Suppressor macrophage treated with lipopolysaccharide for 1 hour (primary cell): ENCODE data around the gene PHF13.

Experiments
- DNase-seq, 3 donors: peaks; one replicate each; pipeline ENCODE4 v3.0.0-alpha.2; 2020 to 2022

Gene PHF13

DNA sequence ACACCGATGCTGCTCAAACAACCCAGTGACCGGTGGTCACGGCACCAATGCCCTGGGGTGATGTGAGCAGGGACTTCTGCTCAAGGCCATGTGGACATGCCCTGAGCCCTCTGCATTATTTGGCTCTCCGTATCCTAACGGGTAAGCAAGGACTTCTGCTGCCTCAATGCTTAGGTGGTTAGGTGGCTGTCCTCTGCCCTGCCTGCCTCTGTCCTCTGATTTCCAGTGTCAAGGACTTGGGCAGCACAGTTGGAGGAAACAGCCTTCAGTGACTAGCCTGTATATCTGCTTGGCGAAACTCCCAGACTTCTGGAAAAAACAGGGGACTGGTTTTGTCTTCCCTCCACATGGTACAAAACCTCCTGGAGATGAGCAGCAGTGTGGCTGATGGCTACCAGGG lies 53.6 kb downstream of the PHF13 start:
- no peak for DNase-seq

DNA sequence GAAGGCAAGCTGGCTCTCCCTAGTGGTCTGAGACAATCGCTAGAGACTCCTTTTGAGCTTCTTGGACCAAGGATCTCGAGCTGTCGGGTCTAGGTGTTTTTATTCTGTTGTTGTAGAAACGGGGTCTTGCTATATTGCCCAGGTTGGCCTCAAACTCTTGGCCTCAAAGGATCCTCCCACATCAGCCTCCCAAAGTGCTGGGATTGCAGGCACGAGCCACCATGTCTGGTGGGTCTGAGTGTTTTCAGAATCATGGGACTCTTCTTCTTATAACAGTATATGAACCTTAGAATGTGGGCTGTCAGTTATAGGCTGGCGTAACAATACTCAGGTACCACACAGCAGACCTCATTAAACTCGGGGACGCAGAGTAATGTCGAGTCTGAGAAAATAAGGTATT lies 55.0 kb downstream of the PHF13 start:
- DNase-seq: no peak

DNA sequence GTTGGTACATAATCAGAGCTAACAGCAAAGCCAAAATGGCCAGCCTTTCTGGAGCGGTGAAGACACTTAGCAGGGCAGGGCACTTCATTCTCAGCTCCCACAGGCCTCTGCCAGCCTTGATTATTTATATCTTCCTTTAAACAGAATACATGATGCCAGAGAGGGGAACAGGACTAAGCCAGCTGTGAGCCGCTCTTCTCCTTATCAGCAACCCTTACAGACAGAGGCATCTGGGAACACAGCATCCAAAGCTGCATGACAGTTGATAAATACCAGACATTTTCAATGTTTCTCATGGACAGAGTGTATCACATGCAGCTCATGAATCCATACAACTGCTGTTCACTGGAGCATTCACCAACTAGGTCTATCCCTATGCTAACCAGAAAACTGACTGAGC lies 59.0 kb downstream of the PHF13 start:
- no peak for DNase-seq
